DND-41 (cell line): ENCODE data around the gene HIPK1.

ENCODE experiments used
- ATAC-seq: fragments of 200-7000 bp; cut with Tn5 transposase; 3 replicates; pipeline ENCODE4 v1.9.1; 2021; ENCODE audit warnings: low read depth; ENCODE audit not compliant: insufficient read depth
- DNase-seq: peaks from one replicate; pipeline ENCODE4 v3.0.0-alpha.2; 2020
- H2AFZ ChIP-seq: 2 replicates; pipeline ENCODE4 v1.6.0; 2012; ENCODE audit warnings: low read depth, low read length
- H3K27ac ChIP-seq: 2 replicates; pipeline ENCODE4 v1.5.1; 2012; ENCODE audit warnings: low read length, inconsistent platforms
- H3K27me3 ChIP-seq: fragments of 200-600 bp; sonication (generic); 2 replicates; pipeline ENCODE4 v1.6.0; 2012; ENCODE audit warnings: low read length, mild to moderate bottlenecking, inconsistent platforms; ENCODE audit not compliant: insufficient read depth, poor library complexity
- H3K36me3 ChIP-seq: 2 replicates; pipeline ENCODE4 v1.5.1; 2012; ENCODE audit warnings: low read length, inconsistent platforms; ENCODE audit not compliant: insufficient read depth
- H3K4me1 ChIP-seq: 2 replicates; pipeline ENCODE4 v1.5.1; 2012; ENCODE audit warnings: mild to moderate bottlenecking, low read length; ENCODE audit not compliant: insufficient read depth
- H3K4me2 ChIP-seq: 2 replicates; pipeline ENCODE4 v1.6.0; 2012; ENCODE audit warnings: mild to moderate bottlenecking, moderate library complexity, low read length, inconsistent platforms; ENCODE audit not compliant: insufficient read depth
- H3K4me3 ChIP-seq, 2 experiments: fragments of 200-600 bp in 1 of 2; shearing (Covaris generic) in 1 of 2; 2 replicates each; pipeline ENCODE4 v1.5.1; 2012 to 2016; ENCODE audit warnings: inconsistent platforms in 2 of 2, low read length in 2 of 2, mild to moderate bottlenecking in 2 of 2, low read depth in 1 of 2, moderate library complexity in 1 of 2
- H3K79me2 ChIP-seq: 2 replicates; pipeline ENCODE4 v1.6.0; 2012; ENCODE audit warnings: low read length, inconsistent platforms; ENCODE audit not compliant: insufficient read depth
- H3K9ac ChIP-seq: 2 replicates; pipeline ENCODE4 v1.6.0; 2012; ENCODE audit warnings: low read depth, mild to moderate bottlenecking, inconsistent platforms, low read length, moderate library complexity
- H3K9me3 ChIP-seq: 2 replicates; pipeline ENCODE4 v1.5.1; 2012; ENCODE audit warnings: low read length, moderate library complexity, mild to moderate bottlenecking, inconsistent platforms; ENCODE audit not compliant: insufficient read depth, severe bottlenecking
- H4K20me1 ChIP-seq: 2 replicates; pipeline ENCODE4 v1.6.0; 2012; ENCODE audit warnings: low read length; ENCODE audit not compliant: insufficient read depth
- EZH2 ChIP-seq: IDR thresholded peaks from 3 replicates; pipeline ENCODE4 v1.6.1; 2012; ENCODE audit warnings: borderline replicate concordance, low read depth, mild to moderate bottlenecking, moderate library complexity, low read length, inconsistent platforms; ENCODE audit not compliant: severe bottlenecking
- TF ChIP-seq, protein P1 (sequence below): IDR thresholded peaks from 2 replicates; pipeline ENCODE4 v1.5.1; 2012; ENCODE audit warnings: borderline replicate concordance, low read length, moderate library complexity, mild to moderate bottlenecking; ENCODE audit not compliant: poor library complexity, severe bottlenecking; ENCODE audit errors: extremely low read depth

The HIPK1 gene

GRCh38 chr1:113943028-113943811 lies 14.1 kb downstream of the HIPK1 start:
- Histone ChIP-seq H3K4me3 (no peak overlapping the region), H3K9me3 (peaks cover 3% of the 10 kb centered on the region), H3K36me3 (peaks cover 49% of the 10 kb centered on the region), H3K9ac (no peak overlapping the region), H2AFZ (no peak overlapping the region), H3K4me1 (peaks cover 53% of the 10 kb centered on the region), H3K4me2 (no peak overlapping the region), H3K79me2 (peaks cover 94% of the 10 kb centered on the region), H3K27me3 (no peaks in the 10 kb centered on the region), H4K20me1 (peaks cover 39% of the 10 kb centered on the region), H3K27ac (no peak overlapping the region)
- ATAC-seq (no peak), DNase-seq (no peak)
- no peak for TF ChIP-seq EZH2

GRCh38 chr1:113945329-113945728 lies 16.2 kb downstream of the HIPK1 start:
- Histone ChIP-seq H4K20me1 (peaks cover 27% of the 10 kb centered on the region; the same call in 1 of the 2 replicates), H3K4me3 (no peak overlapping the region), H3K27me3 (no peaks in the 10 kb centered on the region), H3K4me1 (peaks cover 50% of the 10 kb centered on the region), H2AFZ (no peak overlapping the region), H3K79me2 (peaks cover 93% of the 10 kb centered on the region), H3K27ac (0 out of 2 replicates have a peak overlapping the region, but pooled peaks have one; percentile 15), H3K9me3 (peaks cover 3% of the 10 kb centered on the region), H3K4me2 (no peak overlapping the region), H3K36me3 (peaks cover 48% of the 10 kb centered on the region), H3K9ac (no peak overlapping the region)
- no peak for TF ChIP-seq EZH2
- TF ChIP-seq, protein P1, sequence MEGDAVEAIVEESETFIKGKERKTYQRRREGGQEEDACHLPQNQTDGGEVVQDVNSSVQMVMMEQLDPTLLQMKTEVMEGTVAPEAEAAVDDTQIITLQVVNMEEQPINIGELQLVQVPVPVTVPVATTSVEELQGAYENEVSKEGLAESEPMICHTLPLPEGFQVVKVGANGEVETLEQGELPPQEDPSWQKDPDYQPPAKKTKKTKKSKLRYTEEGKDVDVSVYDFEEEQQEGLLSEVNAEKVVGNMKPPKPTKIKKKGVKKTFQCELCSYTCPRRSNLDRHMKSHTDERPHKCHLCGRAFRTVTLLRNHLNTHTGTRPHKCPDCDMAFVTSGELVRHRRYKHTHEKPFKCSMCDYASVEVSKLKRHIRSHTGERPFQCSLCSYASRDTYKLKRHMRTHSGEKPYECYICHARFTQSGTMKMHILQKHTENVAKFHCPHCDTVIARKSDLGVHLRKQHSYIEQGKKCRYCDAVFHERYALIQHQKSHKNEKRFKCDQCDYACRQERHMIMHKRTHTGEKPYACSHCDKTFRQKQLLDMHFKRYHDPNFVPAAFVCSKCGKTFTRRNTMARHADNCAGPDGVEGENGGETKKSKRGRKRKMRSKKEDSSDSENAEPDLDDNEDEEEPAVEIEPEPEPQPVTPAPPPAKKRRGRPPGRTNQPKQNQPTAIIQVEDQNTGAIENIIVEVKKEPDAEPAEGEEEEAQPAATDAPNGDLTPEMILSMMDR: no peak
- no peak for ATAC-seq
- DNase-seq: no peak

DNA sequence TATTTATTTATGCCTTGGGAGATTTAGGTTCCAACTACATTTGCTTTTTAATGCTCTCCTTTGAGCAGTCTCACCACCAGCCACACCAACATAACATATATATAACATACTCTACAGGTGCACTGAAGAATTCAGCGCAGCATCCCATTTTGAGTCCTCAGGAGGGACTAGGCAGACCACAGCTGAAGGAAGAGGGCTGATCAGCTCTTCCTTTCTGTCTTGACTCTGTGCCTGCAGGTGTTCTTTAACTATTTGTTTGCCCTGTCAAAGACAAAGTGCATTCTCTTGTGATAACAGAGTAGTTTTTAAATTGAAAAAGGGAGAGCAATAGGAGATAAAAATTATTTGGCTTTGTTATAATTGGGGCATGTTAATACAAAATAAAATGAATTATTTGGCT lies 17.0 kb downstream of the HIPK1 start:
- Histone ChIP-seq H2AFZ (no peak overlapping the region), H3K36me3 (peaks cover 48% of the 10 kb centered on the region), H3K9me3 (peaks cover 3% of the 10 kb centered on the region), H3K4me1 (peaks cover 47% of the 10 kb centered on the region), H3K4me3 (no peak overlapping the region), H3K9ac (no peak overlapping the region), H3K4me2 (peak overlapping the region; percentile 0; the same call in 1 of the 2 replicates), H3K27ac (peak overlapping the region; percentile 60), H4K20me1 (peaks cover 26% of the 10 kb centered on the region; the same call in 1 of the 2 replicates), H3K79me2 (peaks cover 93% of the 10 kb centered on the region), H3K27me3 (no peaks in the 10 kb centered on the region)
- DNase-seq (peak; percentile 72), ATAC-seq (peak; percentile 99)
- TF ChIP-seq EZH2: no peak
- TF ChIP-seq, protein P1: no peak

- Histone ChIP-seq H3K36me3 (peaks cover 46% of the 10 kb centered on the region), H3K4me3 (no peak overlapping the region), H3K4me2 (no peak overlapping the region; the same call in 1 of the 2 replicates), H3K9me3 (peaks cover 3% of the 10 kb centered on the region), H3K27ac (peak overlapping the region; percentile 64), H3K79me2 (peaks cover 96% of the 10 kb centered on the region), H2AFZ (no peak overlapping the region), H3K9ac (no peak overlapping the region), H3K27me3 (no peaks in the 10 kb centered on the region), H4K20me1 (peaks cover 23% of the 10 kb centered on the region; the same call in 1 of the 2 replicates), H3K4me1 (peaks cover 47% of the 10 kb centered on the region)
- DNase-seq (no peak), ATAC-seq (no peak)
- TF ChIP-seq, protein P1: no peak
- no peak for TF ChIP-seq EZH2
These were observed 17.7 kb downstream of the HIPK1 start for GRCh38 chr1:113946678-113947387.
